Naive thymus-derived CD4-positive, alpha-beta T cell (primary cell): ENCODE data around the gene DIDO1. TPM values are rescaled to one million over a fixed set of nuclear protein-coding genes. Genes with fewer than 3 reads are reported as not detected.

Experiments
- ATAC-seq: fragments of 150-1000 bp; cut with Tn5 transposase; 2 replicates; pipeline ENCODE4 v1.10.0; 2021; ENCODE audit warnings: mild to moderate bottlenecking, moderate library complexity
- CTCF ChIA-PET: fragments of 350-600 bp; sonication (Branson Sonifier 250); formaldehyde crosslinking; loops from one replicate; lab custom pipeline; 2021; ENCODE audit warnings: antibody characterized with exemption; lab: Charles Lee
- POLR2A ChIA-PET: fragments of 350-600 bp; sonication (Branson Sonifier 250); formaldehyde crosslinking; loops from one replicate; lab custom pipeline; 2021; ENCODE audit warnings: antibody characterized with exemption, inconsistent platforms; lab: Charles Lee
- DNase-seq, 9 donors: peaks; one replicate each; pipeline versions ENCODE4 v3.0.0 to v3.0.0-alpha.2; 2020 to 2022; ENCODE audit warnings: mixed read lengths in 1 of 9
- H3K27ac ChIP-seq: one replicate; pipeline ENCODE4 v1.7.0; 2013; ENCODE audit warnings: mild to moderate bottlenecking, low read depth, low read length, moderate library complexity
- H3K27me3 ChIP-seq, 2 donors: one replicate each; pipeline ENCODE4 v1.7.0; 2013; ENCODE audit warnings: low read length in 2 of 2, mild to moderate bottlenecking in 2 of 2, moderate library complexity in 2 of 2; ENCODE audit not compliant: control insufficient read depth in 2 of 2, insufficient read depth in 2 of 2
- H3K36me3 ChIP-seq, 3 experiments: 1 replicate in 2 of 3; 2 replicates in 1 of 3; pipeline ENCODE4 v1.7.0; 2013; ENCODE audit warnings: low read length in 3 of 3, mild to moderate bottlenecking in 3 of 3, moderate library complexity in 1 of 3; ENCODE audit not compliant: insufficient read depth in 3 of 3, control insufficient read depth in 2 of 3
- H3K4me1 ChIP-seq, 2 donors: one replicate each; pipeline ENCODE4 v1.7.0; 2013; ENCODE audit warnings: low read length in 2 of 2, mild to moderate bottlenecking in 2 of 2, moderate library complexity in 1 of 2; ENCODE audit not compliant: control insufficient read depth in 2 of 2, insufficient read depth in 2 of 2
- H3K4me3 ChIP-seq: 2 replicates; pipeline ENCODE4 v1.7.0; 2013; ENCODE audit warnings: mild to moderate bottlenecking, low read length
- H3K9me3 ChIP-seq, 3 experiments: 1 replicate in 2 of 3; 2 replicates in 1 of 3; pipeline ENCODE4 v1.7.0; 2013; ENCODE audit warnings: low read length in 3 of 3; ENCODE audit not compliant: control insufficient read depth in 2 of 3
- H3K27ac Mint-ChIP-seq, 9 donors: one replicate each; pipeline ENCODE4 v1.8.0; 2020 to 2022; ENCODE audit warnings: mixed read lengths in 9 of 9, mild to moderate bottlenecking in 8 of 9, moderate library complexity in 5 of 9, inconsistent platforms in 2 of 9
- H3K27me3 Mint-ChIP-seq, 5 donors: one replicate each; pipeline ENCODE4 v1.8.0; 2021 to 2022; ENCODE audit warnings: mixed read lengths in 5 of 5, mild to moderate bottlenecking in 1 of 5
- H3K36me3 Mint-ChIP-seq, 5 donors: one replicate each; pipeline ENCODE4 v1.8.0; 2020 to 2022; ENCODE audit warnings: mixed read lengths in 5 of 5, mild to moderate bottlenecking in 3 of 5, inconsistent platforms in 1 of 5
- H3K4me1 Mint-ChIP-seq, 7 donors: one replicate each; pipeline ENCODE4 v1.8.0; 2020 to 2022; ENCODE audit warnings: mixed read lengths in 7 of 7, mild to moderate bottlenecking in 3 of 7, inconsistent platforms in 1 of 7
- H3K4me3 Mint-ChIP-seq, 10 donors: one replicate each; pipeline ENCODE4 v1.8.0; 2020 to 2022; ENCODE audit warnings: mild to moderate bottlenecking in 10 of 10, mixed read lengths in 10 of 10, moderate library complexity in 6 of 10, inconsistent platforms in 2 of 10
- H3K9me3 Mint-ChIP-seq, 11 donors: one replicate each; pipeline ENCODE4 v1.8.0; 2020 to 2022; ENCODE audit warnings: mixed read lengths in 11 of 11, mild to moderate bottlenecking in 4 of 11, inconsistent platforms in 1 of 11, moderate library complexity in 1 of 11
- intact Hi-C, 2 donors: fragments of 100-400 bp; cut with micrococcal nuclease; formaldehyde crosslinking; loops; one replicate each; pipeline ENCODE4 v1.15.1; 2023
- polyA plus RNA-seq, 2 donors: library from polyadenylated mRNA; unstranded; fragments of 300-500 nt; fragmentation: Illumina TruSeq; gene quantifications; one replicate each; pipeline ENCODE4 v1.2.3, GENCODE V29; 2021
- total RNA-seq, 6 experiments: library from RNA in 5 of 6; stranded (reverse) in 5 of 6; gene quantifications; 1 replicate in 5 of 6; 2 replicates in 1 of 6; pipeline ENCODE4 v1.2.3 and lab custom pipeline; 2021 to 2026

The DIDO1 gene
- total and polyA plus RNA-seq, 7 experiments from 2014 or later = 36.6 to 139 (median 69.2) TPM

GRCh38 chr20:62880147-62880934 is 46.0 kb downstream of the DIDO1 start:
- H3K36me3 Mint-ChIP-seq = peaks cover 4 to 12% (median 6%) of the 10 kb centered on the region in 5 donors
- H3K4me1 ChIP-seq = no peaks in the 10 kb centered on the region
- ATAC-seq (no peak), DNase-seq (no peak)
- H3K27ac ChIP-seq = no peak overlapping the region
- H3K4me1 Mint-ChIP-seq = peaks cover 0 to 18% (median 8%) of the 10 kb centered on the region in 7 donors
- H3K9me3 Mint-ChIP-seq = no peaks in the 10 kb centered on the region
- CTCF ChIA-PET = no interaction called here
- H3K27me3 ChIP-seq = no peaks in the 10 kb centered on the region
- peaks cover 0 to 32% (median 0%) of the 10 kb centered on the region in 3 experiments for H3K36me3 ChIP-seq
- no peak overlapping the region for H3K4me3 Mint-ChIP-seq
- intact Hi-C loops = no loop called here
- peaks cover 0 to 3% (median 0%) of the 10 kb centered on the region in 5 donors for H3K27me3 Mint-ChIP-seq
- no peaks in the 10 kb centered on the region for H3K9me3 ChIP-seq
- H3K27ac Mint-ChIP-seq = no peak overlapping the region
- H3K4me3 ChIP-seq = no peak overlapping the region
- POLR2A ChIA-PET = no interaction called here

GRCh38 chr20:62879275-62880146 is 46.8 kb downstream of the DIDO1 start:
- ATAC-seq (no peak), DNase-seq (no peak)
- intact Hi-C loops = no loop called here
- ChIA-PET POLR2A (no interaction called here), CTCF (interaction anchor here (0.7 kb wide), 1 partner anchor 28 kb away, joined by 3 read pairs; no protein-coding TSS in a partner anchor)
- peaks cover 0 to 4% of the 10 kb centered on the region in 2 donors for H3K4me1 ChIP-seq
- no peak overlapping the region for H3K4me3 ChIP-seq
- H3K4me1 Mint-ChIP-seq = peaks cover 2 to 21% (median 12%) of the 10 kb centered on the region in 7 donors
- peaks cover 0 to 4% (median 0%) of the 10 kb centered on the region in 11 donors for H3K9me3 Mint-ChIP-seq
- peaks cover 0 to 4% (median 0%) of the 10 kb centered on the region in 5 donors for H3K27me3 Mint-ChIP-seq
- H3K9me3 ChIP-seq = no peaks in the 10 kb centered on the region
- no peak overlapping the region for H3K4me3 Mint-ChIP-seq
- peak overlapping the region in 1 of 9 donors; percentile 58 for H3K27ac Mint-ChIP-seq
- peaks cover 4 to 12% (median 6%) of the 10 kb centered on the region in 5 donors for H3K36me3 Mint-ChIP-seq
- peaks cover 0 to 32% (median 0%) of the 10 kb centered on the region in 3 experiments for H3K36me3 ChIP-seq
- H3K27me3 ChIP-seq = no peaks in the 10 kb centered on the region
- no peak overlapping the region for H3K27ac ChIP-seq

- no peaks in the 10 kb centered on the region for H3K27me3 ChIP-seq
- no peak overlapping the region for H3K27ac ChIP-seq
- peaks cover 4 to 12% (median 6%) of the 10 kb centered on the region in 5 donors for H3K36me3 Mint-ChIP-seq
- no peak overlapping the region for H3K4me3 ChIP-seq
- ChIA-PET POLR2A (no interaction called here), CTCF (interaction anchor here (0.7 kb wide), 1 partner anchor 29 kb away, joined by 3 read pairs; no protein-coding TSS in a partner anchor)
- H3K4me1 Mint-ChIP-seq = peaks cover 4 to 32% (median 23%) of the 10 kb centered on the region in 7 donors
- H3K9me3 Mint-ChIP-seq = peaks cover 0 to 6% (median 0%) of the 10 kb centered on the region in 11 donors
- no peaks in the 10 kb centered on the region for H3K9me3 ChIP-seq
- intact Hi-C loops = no loop called here
- no peak overlapping the region for H3K4me3 Mint-ChIP-seq
- DNase-seq = no peak
- peaks cover 0 to 4% (median 0%) of the 10 kb centered on the region in 5 donors for H3K27me3 Mint-ChIP-seq
- H3K4me1 ChIP-seq = peaks cover 0 to 6% of the 10 kb centered on the region in 2 donors
- peaks cover 0 to 32% (median 0%) of the 10 kb centered on the region in 3 experiments for H3K36me3 ChIP-seq
- peak overlapping the region in 4 of 9 donors; percentile 31 to 45 (median 37) for H3K27ac Mint-ChIP-seq
- no peak for ATAC-seq
Measured at GRCh38 chr20:62878244-62879038, 47.9 kb downstream of the DIDO1 start.

- ChIA-PET CTCF (interaction anchor here (1.0 to 1.4 kb wide), 2 partner anchors 10 to 23 kb away, joined by 3 to 4 read pairs; no protein-coding TSS in a partner anchor), POLR2A (interaction anchor here (0.9 kb wide), 1 partner anchor 14 kb away, joined by 4 read pairs; no protein-coding TSS in a partner anchor)
- Histone ChIP-seq H3K36me3 (peaks cover 0 to 29% (median 0%) of the 10 kb centered on the region in 3 experiments), H3K27ac (no peak overlapping the region), H3K4me1 (peaks cover 0 to 6% of the 10 kb centered on the region in 2 donors), H3K27me3 (no peaks in the 10 kb centered on the region), H3K4me3 (no peak overlapping the region), H3K9me3 (no peaks in the 10 kb centered on the region)
- peak overlapping the region in 5 of 9 donors; percentile 17 to 68 (median 31) for H3K27ac Mint-ChIP-seq
- peaks cover 7 to 39% (median 25%) of the 10 kb centered on the region in 7 donors for H3K4me1 Mint-ChIP-seq
- H3K4me3 Mint-ChIP-seq = peak overlapping the region in 5 of 10 donors; percentile 16 to 54 (median 36)
- ATAC-seq (no peak), DNase-seq (no peak)
- H3K36me3 Mint-ChIP-seq = peaks cover 4 to 12% (median 6%) of the 10 kb centered on the region in 5 donors
- peaks cover 0 to 7% (median 0%) of the 10 kb centered on the region in 11 donors for H3K9me3 Mint-ChIP-seq
- H3K27me3 Mint-ChIP-seq = peaks cover 0 to 4% (median 0%) of the 10 kb centered on the region in 5 donors
- intact Hi-C loops = no loop called here
Measured at GRCh38 chr20:62876902-62877816, 49.1 kb downstream of the DIDO1 start.

- Mint-ChIP-seq H3K9me3 (peaks cover 0 to 7% (median 0%) of the 10 kb centered on the region in 11 donors), H3K4me1 (peaks cover 7 to 39% (median 25%) of the 10 kb centered on the region in 7 donors), H3K36me3 (peaks cover 2 to 7% (median 4%) of the 10 kb centered on the region in 5 donors), H3K27me3 (peaks cover 0 to 4% (median 0%) of the 10 kb centered on the region in 5 donors), H3K27ac (peak overlapping the region in 3 of 9 donors; percentile 39 to 68 (median 51)), H3K4me3 (peak overlapping the region in 3 of 10 donors; percentile 17 to 55 (median 40))
- Histone ChIP-seq H3K36me3 (peaks cover 0 to 22% (median 0%) of the 10 kb centered on the region in 3 experiments), H3K27me3 (no peaks in the 10 kb centered on the region), H3K9me3 (no peaks in the 10 kb centered on the region), H3K4me3 (no peak overlapping the region), H3K27ac (no peak overlapping the region), H3K4me1 (peaks cover 0 to 6% of the 10 kb centered on the region in 2 donors)
- POLR2A ChIA-PET = no interaction called here
- no peak for ATAC-seq
- CTCF ChIA-PET = interaction anchor here (1.0 to 1.4 kb wide), 2 partner anchors 11 to 24 kb away, joined by 3 to 4 read pairs; no protein-coding TSS in a partner anchor
- DNase-seq = no peak
- intact Hi-C loops = no loop called here
Measured at GRCh38 chr20:62876501-62876901, 49.8 kb downstream of the DIDO1 start.
